GM23338 (cell line): ENCODE results near the gene SDHAF4.

Experiments
- CREB1 ChIP-seq: fragments of 250-450 bp; sonication (Bioruptor Pico); IDR thresholded peaks from 2 replicates; pipeline ENCODE4 v1.5.0; 2020; ENCODE audit warnings: low read depth, mild to moderate bottlenecking, moderate library complexity
- EZH2 ChIP-seq: fragments of 200-600 bp; sonication (generic); IDR thresholded peaks from one replicate; pipeline ENCODE4 v1.8.0; 2017; ENCODE audit warnings: antibody characterized with exemption, mild to moderate bottlenecking, low read depth; ENCODE audit not compliant: unreplicated experiment
- EZH2phosphoT487 ChIP-seq: fragments of 200-600 bp; sonication (generic); IDR thresholded peaks from one replicate; pipeline ENCODE4 v1.8.1; 2018; ENCODE audit warnings: antibody characterized with exemption; ENCODE audit not compliant: unreplicated experiment
- JUNB ChIP-seq: IDR thresholded peaks from one replicate; pipeline ENCODE4 v1.6.1; 2016; ENCODE audit warnings: antibody characterized with exemption; ENCODE audit not compliant: unreplicated experiment
- NANOG ChIP-seq: IDR thresholded peaks from 2 replicates; pipeline ENCODE4 v1.6.1; 2016; ENCODE audit warnings: antibody characterized with exemption, borderline replicate concordance
- POLR2AphosphoS5 ChIP-seq: IDR thresholded peaks from 2 replicates; pipeline ENCODE4 v1.6.1; 2016; ENCODE audit warnings: antibody characterized with exemption, low read depth
- REST ChIP-seq: IDR thresholded peaks from one replicate; pipeline ENCODE4 v1.6.1; 2018; ENCODE audit warnings: antibody characterized with exemption; ENCODE audit not compliant: unreplicated experiment
- STAT1 ChIP-seq: IDR thresholded peaks from one replicate; pipeline ENCODE4 v1.6.1; 2016; ENCODE audit warnings: antibody characterized with exemption; ENCODE audit not compliant: unreplicated experiment
- ZNF331 ChIP-seq: fragments of 250-450 bp; sonication (Bioruptor Pico); IDR thresholded peaks from 2 replicates; pipeline ENCODE4 v1.5.0; 2020; ENCODE audit warnings: low read depth, mild to moderate bottlenecking, moderate library complexity
- TF ChIP-seq, protein P1 (sequence below), 2 experiments: fragments of 200-600 bp in 1 of 2; sonication (generic) in 1 of 2; conservative IDR thresholded peaks; 2 replicates each; pipeline versions ENCODE4 v1.5.1 to v1.6.1; 2016 to 2017; ENCODE audit warnings: antibody characterized with exemption in 2 of 2, low read depth in 2 of 2, mild to moderate bottlenecking in 2 of 2, moderate library complexity in 1 of 2
- TF ChIP-seq, protein P2 (sequence below): IDR thresholded peaks from 2 replicates; pipeline ENCODE4 v1.6.1; 2016; ENCODE audit warnings: antibody characterized with exemption
- TF ChIP-seq, protein P3 (sequence below): fragments of 250-450 bp; sonication (Bioruptor Pico); IDR thresholded peaks from 2 replicates; pipeline ENCODE4 v1.5.0; 2020; ENCODE audit warnings: mild to moderate bottlenecking, moderate library complexity

DNA sequence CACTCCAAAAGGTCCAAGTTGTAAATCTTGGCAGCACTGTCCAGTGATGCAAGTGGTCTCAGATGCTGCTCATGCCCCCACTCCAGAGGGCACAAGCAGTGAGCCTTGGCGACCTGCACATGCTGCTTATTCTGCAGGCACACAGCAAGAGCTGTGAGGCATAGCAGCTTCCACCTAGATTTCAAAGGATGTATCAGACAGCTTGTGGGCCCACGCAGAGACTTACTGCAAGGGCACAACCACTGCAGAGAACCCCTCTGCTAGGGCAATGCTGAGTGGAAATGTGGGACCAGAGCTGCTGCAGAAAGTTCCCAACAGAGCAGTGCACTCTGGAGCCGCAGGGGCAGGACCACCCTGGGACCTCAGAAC is 26.4 kb downstream of the SDHAF4 start:
- TF ChIP-seq, protein P1, sequence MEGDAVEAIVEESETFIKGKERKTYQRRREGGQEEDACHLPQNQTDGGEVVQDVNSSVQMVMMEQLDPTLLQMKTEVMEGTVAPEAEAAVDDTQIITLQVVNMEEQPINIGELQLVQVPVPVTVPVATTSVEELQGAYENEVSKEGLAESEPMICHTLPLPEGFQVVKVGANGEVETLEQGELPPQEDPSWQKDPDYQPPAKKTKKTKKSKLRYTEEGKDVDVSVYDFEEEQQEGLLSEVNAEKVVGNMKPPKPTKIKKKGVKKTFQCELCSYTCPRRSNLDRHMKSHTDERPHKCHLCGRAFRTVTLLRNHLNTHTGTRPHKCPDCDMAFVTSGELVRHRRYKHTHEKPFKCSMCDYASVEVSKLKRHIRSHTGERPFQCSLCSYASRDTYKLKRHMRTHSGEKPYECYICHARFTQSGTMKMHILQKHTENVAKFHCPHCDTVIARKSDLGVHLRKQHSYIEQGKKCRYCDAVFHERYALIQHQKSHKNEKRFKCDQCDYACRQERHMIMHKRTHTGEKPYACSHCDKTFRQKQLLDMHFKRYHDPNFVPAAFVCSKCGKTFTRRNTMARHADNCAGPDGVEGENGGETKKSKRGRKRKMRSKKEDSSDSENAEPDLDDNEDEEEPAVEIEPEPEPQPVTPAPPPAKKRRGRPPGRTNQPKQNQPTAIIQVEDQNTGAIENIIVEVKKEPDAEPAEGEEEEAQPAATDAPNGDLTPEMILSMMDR (conservative IDR thresholded peaks at IDR 0.05; ENCODE audit: low read depth in 2 of 2) = no peak
- TF ChIP-seq EZH2phosphoT487 (no peak), POLR2AphosphoS5 (no peak), JUNB (no peak), EZH2 (no peak), REST (no peak), NANOG (no peak), ZNF331 (no peak), CREB1 (no peak), STAT1 (no peak)
- TF ChIP-seq, protein P2, sequence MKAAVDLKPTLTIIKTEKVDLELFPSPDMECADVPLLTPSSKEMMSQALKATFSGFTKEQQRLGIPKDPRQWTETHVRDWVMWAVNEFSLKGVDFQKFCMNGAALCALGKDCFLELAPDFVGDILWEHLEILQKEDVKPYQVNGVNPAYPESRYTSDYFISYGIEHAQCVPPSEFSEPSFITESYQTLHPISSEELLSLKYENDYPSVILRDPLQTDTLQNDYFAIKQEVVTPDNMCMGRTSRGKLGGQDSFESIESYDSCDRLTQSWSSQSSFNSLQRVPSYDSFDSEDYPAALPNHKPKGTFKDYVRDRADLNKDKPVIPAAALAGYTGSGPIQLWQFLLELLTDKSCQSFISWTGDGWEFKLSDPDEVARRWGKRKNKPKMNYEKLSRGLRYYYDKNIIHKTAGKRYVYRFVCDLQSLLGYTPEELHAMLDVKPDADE = no peak
- TF ChIP-seq, protein P3, sequence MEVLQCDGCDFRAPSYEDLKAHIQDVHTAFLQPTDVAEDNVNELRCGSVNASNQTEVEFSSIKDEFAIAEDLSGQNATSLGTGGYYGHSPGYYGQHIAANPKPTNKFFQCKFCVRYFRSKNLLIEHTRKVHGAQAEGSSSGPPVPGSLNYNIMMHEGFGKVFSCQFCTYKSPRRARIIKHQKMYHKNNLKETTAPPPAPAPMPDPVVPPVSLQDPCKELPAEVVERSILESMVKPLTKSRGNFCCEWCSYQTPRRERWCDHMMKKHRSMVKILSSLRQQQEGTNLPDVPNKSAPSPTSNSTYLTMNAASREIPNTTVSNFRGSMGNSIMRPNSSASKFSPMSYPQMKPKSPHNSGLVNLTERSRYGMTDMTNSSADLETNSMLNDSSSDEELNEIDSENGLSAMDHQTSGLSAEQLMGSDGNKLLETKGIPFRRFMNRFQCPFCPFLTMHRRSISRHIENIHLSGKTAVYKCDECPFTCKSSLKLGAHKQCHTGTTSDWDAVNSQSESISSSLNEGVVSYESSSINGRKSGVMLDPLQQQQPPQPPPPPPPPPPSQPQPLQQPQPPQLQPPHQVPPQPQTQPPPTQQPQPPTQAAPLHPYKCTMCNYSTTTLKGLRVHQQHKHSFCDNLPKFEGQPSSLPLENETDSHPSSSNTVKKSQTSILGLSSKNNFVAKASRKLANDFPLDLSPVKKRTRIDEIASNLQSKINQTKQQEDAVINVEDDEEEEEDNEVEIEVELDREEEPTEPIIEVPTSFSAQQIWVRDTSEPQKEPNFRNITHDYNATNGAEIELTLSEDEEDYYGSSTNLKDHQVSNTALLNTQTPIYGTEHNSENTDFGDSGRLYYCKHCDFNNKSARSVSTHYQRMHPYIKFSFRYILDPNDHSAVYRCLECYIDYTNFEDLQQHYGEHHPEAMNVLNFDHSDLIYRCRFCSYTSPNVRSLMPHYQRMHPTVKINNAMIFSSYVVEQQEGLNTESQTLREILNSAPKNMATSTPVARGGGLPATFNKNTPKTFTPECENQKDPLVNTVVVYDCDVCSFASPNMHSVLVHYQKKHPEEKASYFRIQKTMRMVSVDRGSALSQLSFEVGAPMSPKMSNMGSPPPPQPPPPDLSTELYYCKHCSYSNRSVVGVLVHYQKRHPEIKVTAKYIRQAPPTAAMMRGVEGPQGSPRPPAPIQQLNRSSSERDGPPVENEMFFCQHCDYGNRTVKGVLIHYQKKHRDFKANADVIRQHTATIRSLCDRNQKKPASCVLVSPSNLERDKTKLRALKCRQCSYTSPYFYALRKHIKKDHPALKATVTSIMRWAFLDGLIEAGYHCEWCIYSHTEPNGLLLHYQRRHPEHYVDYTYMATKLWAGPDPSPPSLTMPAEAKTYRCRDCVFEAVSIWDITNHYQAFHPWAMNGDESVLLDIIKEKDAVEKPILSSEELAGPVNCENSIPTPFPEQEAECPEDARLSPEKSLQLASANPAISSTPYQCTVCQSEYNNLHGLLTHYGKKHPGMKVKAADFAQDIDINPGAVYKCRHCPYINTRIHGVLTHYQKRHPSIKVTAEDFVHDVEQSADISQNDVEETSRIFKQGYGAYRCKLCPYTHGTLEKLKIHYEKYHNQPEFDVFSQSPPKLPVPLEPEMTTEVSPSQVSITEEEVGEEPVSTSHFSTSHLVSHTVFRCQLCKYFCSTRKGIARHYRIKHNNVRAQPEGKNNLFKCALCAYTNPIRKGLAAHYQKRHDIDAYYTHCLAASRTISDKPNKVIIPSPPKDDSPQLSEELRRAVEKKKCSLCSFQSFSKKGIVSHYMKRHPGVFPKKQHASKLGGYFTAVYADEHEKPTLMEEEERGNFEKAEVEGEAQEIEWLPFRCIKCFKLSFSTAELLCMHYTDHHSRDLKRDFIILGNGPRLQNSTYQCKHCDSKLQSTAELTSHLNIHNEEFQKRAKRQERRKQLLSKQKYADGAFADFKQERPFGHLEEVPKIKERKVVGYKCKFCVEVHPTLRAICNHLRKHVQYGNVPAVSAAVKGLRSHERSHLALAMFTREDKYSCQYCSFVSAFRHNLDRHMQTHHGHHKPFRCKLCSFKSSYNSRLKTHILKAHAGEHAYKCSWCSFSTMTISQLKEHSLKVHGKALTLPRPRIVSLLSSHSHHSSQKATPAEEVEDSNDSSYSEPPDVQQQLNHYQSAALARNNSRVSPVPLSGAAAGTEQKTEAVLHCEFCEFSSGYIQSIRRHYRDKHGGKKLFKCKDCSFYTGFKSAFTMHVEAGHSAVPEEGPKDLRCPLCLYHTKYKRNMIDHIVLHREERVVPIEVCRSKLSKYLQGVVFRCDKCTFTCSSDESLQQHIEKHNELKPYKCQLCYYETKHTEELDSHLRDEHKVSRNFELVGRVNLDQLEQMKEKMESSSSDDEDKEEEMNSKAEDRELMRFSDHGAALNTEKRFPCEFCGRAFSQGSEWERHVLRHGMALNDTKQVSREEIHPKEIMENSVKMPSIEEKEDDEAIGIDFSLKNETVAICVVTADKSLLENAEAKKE (CRISPR knock-in tag) = no peak
